ENCODE results near the gene HEXIM1.
A peak's percentile ranks its signal among the peaks of the same experiment; 100 is the strongest.

Gene HEXIM1

GRCh38 chr17:45129940-45130680, 18.2 kb upstream of the HEXIM1 start:
- peak; percentile 78 for DNase-seq (ENCODE audit: insufficient read length, low spot score)
- FAIRE-seq: no peak

DNA sequence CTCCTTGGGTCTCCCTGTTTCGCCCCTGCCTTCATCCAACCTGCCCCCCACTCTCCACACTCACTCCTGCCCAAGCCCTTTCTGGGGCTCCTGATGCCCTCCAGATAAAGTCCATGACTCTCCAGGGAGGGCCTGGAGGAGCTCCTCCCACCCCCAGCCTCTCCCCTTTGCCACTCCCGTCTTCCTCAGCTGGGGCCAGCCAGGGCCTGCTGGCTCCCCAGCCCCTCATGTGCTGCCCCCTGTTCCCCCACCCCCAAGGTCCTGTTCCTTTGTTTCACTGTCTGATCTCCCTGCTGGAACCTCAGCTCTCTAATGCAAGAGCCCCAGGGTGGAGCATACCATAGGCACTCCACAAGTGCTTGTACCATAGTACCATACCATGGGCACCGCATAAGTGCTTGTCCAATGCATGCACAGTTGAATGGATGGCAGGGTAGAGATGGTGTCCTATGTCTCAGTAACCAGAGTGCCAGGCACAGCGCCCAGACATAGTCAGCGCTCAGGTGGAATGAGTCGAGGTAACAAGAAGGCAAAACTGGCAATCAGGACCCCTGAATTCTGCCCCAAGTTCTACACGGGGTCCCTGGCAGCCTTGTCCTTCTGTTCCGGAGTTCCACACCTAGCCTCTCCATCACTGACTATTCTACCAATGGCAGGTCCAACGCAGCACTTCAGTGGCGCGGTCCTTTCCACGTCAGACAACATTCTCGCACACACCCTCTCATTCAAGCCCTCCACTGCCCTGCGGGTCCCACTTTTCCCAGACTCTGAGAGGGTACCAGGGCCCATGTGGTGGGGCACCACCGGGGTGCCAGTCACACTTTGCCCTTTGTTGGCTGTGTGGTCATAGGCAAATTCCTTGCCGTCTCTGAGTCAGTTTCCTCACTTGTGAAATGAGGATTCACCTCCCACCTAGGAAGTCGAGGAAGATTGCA, 17.3 kb upstream of the HEXIM1 start:
- no peak for TF ChIP-seq POLR2A (IDR thresholded peaks at IDR 0.05; ENCODE audit: low read depth, low read length)
- DNase-seq (ENCODE audit: insufficient read length, low spot score): no peak
- no peak for FAIRE-seq

More at GRCh38 chr17:45129940-45130680, 18.2 kb upstream of the HEXIM1 start:
- TF ChIP-seq POLR2A (IDR thresholded peaks at IDR 0.05; ENCODE audit: low read depth, low read length): no peak

DNA sequence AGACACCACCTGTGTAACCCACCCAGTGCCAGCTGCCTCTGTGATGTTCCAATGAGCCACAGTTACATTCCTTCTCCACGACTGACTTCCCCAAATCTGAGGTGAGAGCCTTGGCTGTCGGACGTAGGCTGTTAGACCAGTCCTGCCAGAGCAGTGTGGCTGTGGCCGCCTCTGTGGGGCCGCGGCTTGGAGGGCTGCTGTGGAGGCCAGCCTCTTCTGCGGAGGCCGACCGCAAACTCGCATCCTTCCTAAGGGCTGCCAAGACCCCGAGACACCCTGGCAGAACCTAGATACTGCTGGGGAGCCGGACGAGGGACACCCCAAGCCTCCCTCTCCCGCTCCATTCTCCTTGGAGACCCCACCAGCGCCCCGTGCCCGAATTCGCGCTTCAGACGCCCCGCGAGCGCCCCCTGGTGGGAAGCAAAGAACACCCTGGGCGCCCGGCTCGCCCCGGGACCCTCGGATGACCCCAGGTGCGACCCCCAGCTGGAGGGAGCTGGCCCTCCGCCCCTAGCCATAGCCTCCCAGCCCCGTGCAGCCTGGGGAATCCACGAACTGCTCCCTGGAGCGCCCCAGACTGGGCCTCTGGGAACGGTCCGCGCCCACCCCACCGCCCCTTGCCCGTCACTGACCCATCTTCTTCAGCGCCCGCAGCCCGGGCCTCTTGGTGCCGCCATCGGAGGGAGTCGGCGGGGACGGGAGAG, 16.5 kb upstream of the HEXIM1 start:
- no peak for DNase-seq (ENCODE audit: insufficient read length, low spot score)
- no peak for FAIRE-seq
- TF ChIP-seq POLR2A (IDR thresholded peaks at IDR 0.05; ENCODE audit: low read depth, low read length): no peak

GRCh38 chr17:45132320-45132571, 16.0 kb upstream of the HEXIM1 start, which contains the start of gene PLCD3:
PLCD3 (minus strand) TSS chr17:45132515; CDS start chr17:45132410, 105 bp downstream.
- DNase-seq (ENCODE audit: insufficient read length, low spot score) (no peak), FAIRE-seq (no peak)
- no peak for TF ChIP-seq POLR2A (IDR thresholded peaks at IDR 0.05; ENCODE audit: low read depth, low read length)

DNA sequence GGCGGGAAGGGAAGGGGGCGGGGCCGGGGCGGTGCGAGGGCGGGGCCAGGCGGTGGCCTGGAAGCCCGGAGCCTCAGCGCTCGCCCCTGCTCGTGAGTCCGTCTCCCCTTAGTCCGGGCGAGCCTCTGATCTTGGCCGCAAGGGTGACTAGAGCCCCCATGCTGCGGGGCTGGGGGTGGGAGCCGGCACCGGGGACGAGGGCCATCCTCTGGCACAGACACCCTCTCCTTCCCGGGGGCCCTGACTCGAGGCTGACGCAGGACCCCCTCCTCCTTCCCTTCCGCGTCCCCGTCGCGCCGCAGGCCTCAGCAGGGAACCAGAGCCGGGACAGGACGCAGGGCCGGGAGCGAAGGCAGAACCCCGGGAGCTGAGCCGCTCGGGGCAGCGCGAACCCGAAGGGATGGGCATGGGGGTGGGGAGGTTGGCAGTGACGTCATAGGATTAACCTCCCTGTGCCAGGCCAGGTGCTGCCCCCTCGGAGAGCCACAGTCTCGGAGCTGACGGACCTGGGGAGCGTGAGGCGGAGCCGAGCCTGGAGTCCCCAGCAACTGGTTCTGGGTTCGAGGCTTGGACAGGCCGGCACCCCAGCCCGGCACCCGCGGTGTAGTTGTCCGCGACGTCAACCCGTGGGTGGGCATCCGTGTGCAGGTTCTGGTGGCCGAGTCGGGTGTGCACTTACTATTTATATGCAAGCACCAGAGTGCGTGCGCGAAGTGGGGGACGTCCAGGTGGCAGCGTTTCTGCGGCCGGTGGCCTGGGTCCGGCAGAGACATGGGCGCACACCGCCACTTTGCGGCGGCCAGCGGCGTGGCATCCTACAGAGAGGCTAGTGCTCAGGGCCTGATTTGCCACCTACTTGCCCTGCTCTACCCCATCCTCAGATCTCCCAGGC, 15.5 kb upstream of the HEXIM1 start:
- peak; percentile 67 for TF ChIP-seq POLR2A (IDR thresholded peaks at IDR 0.05; ENCODE audit: low read depth, low read length)
- DNase-seq (ENCODE audit: insufficient read length, low spot score) (peak; percentile 97), FAIRE-seq (no peak)

DNA sequence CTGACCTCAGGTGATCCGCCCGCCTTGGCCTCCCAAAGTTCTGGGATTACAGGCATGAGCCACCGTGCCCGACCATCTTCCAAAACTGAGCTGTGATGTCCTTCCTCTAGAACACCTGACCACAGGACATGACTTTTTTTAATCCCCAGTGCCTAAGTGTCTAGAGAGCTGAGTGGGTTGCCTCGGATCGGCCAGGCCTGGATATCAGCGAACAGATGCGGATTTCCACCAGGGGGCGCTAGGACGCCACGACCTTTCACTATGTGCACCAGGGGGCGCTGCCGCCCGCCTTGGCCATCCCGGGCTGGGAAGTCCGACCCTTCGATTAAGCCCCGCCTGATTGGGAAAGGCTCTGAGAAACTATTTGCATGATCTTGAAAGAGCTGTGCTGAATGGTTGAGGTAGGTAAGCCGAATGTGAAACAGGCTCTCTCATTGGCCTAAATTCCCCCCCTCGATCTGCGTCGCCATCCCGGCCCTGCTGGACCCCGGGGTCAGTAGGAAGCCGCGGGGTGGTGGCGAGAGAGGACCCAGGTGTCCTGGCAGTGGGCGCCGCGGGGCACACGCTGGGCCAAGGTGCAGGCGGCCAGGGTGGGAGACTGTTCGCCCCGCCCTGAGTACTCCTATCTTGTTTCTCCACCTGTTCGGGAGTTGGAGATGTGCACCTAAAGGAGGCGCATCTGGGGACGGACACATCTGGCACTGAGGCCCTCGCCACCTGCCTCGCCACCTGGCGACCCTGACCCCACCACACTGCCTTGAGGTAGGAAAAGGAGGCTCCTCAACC, 12.9 kb upstream of the HEXIM1 start, which contains the start of gene ACBD4:
ACBD4 (plus strand) TSS at position 496 of the 786 bp plus-strand sequence. CDS start 458 bp downstream, outside the sequence.
- FAIRE-seq: peak; percentile 86
- DNase-seq (ENCODE audit: insufficient read length, low spot score): peak; percentile 99
- no peak; the same call in 1 of the 2 replicates for TF ChIP-seq POLR2A (IDR thresholded peaks at IDR 0.05; ENCODE audit: low read depth, low read length)

DNA sequence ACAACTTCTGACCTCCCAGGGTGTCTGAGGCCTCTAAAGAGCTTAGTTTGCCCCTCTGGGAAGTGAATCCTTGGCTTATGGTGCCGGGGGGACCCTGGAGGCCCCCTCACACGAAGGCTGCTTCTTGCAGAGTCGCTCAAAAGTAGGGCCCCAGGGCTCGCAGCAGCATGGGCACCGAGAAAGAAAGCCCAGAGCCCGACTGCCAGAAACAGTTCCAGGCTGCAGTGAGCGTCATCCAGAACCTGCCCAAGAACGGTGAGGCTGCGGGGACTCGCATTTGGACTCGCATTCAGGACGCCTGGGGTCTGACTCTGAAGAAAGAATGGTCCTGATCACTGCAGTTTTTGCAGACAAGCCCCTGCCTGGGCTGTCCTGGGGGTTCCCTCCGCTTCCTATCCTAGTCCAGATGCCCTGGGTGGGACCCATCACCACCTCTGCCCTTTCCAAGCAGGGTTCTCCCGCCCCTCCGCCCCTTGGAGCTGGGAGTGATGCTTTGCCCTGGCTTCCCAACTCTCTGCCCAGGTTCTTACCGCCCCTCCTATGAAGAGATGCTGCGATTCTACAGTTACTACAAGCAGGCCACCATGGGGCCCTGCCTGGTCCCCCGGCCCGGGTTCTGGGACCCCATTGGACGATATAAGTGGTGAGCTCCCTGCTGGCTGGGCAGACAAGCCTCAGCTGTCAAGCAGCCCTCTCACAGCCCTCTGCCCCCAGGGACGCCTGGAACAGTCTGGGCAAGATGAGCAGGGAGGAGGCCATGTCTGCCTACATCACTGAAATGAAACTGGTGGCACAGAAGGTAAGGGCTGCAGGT, 12.1 kb upstream of the HEXIM1 start:
- DNase-seq (ENCODE audit: insufficient read length, low spot score): no peak
- TF ChIP-seq POLR2A (IDR thresholded peaks at IDR 0.05; ENCODE audit: low read depth, low read length): no peak
- FAIRE-seq: no peak

DNA sequence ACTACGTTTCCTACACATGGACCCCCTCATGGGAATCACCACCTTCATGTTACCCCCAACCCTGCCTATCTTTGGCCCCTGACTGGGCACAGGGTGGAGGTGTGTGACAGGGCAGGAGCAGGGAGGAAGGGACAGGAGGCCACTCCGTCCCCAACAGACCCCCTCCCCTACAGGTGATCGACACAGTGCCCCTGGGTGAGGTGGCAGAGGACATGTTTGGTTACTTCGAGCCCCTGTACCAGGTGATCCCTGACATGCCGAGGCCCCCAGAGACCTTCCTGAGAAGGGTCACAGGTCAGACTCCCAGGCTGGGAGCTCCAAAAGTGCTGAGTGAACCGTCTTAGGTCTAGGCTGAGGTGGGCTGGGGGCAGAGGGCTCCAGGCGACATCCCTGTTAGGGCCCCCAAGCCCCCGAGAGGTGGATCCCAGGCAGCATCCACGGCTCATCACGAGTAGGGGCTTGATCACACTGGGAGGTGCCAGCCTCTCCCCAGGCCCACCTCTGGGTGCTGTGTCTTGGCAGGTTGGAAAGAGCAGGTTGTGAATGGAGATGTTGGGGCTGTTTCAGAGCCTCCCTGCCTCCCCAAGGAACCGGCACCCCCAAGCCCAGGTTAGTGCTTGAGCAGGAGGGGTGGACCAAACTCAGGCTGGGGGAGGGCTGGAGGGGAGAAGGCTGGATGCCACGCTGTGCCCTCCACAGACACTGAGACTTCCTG, 11.3 kb upstream of the HEXIM1 start:
- DNase-seq (ENCODE audit: insufficient read length, low spot score) (no peak), FAIRE-seq (no peak)
- no peak for TF ChIP-seq POLR2A (IDR thresholded peaks at IDR 0.05; ENCODE audit: low read depth, low read length)

DNA sequence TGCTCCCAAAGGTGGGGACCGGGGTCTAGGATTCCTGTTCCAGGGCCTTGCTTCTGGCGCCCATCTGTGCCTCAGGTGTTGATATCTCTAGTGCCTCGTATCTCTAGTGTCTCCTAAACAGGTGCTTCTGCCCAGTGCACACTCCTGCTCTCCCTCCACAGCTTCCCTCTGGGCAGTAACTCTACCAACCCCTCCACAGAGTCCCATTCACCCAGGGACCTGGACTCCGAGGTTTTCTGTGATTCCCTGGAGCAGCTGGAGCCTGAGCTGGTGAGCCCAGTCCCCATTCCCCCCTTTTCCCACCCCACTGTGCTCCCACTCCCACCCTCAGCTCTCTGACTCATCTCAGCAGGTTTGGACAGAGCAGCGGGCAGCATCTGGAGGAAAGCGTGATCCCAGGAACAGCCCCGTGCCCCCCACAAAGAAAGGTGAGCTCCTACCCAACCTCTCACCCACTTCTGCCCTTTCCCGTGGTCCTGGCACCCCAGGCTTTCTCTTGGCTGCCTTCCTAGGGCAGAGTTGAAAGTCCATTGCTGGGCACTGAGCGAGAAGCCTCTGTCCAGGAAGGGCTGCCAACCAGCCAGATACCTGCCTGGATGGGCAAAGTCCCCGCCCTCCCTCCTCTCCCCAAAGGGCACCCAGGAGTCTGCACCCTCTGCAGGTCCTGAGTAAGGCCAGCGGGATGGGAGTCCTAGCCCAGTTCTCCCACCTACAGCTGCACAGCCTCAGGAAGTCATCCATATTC, 10.5 kb upstream of the HEXIM1 start:
- FAIRE-seq (no peak), DNase-seq (ENCODE audit: insufficient read length, low spot score) (no peak)
- TF ChIP-seq POLR2A (IDR thresholded peaks at IDR 0.05; ENCODE audit: low read depth, low read length): no peak

- no peak for FAIRE-seq
- TF ChIP-seq POLR2A (IDR thresholded peaks at IDR 0.05; ENCODE audit: low read depth, low read length): no peak
Measured at GRCh38 chr17:45138911-45139532, 9.3 kb upstream of the HEXIM1 start.

More at GRCh38 chr17:45138911-45139532, 9.3 kb upstream of the HEXIM1 start:
- no peak for DNase-seq (ENCODE audit: insufficient read length, low spot score)
